Upper lobe of right lung (tissue), 1 donor: ENCODE data around the gene CDK5R1. TPM values are rescaled to one million over a fixed set of nuclear protein-coding genes. Genes with fewer than 3 reads are reported as not detected.

Source experiments
- ATAC-seq: fragments of 200-7000 bp; cut with Tn5 transposase; one replicate; pipeline ENCODE4 v1.9.1; 2020; ENCODE audit warnings: mild to moderate bottlenecking, moderate library complexity
- DNase-seq: peaks from one replicate; pipeline ENCODE4 v3.0.0-alpha.2; 2020
- H3K27ac ChIP-seq: fragments of 200-600 bp; one replicate; pipeline ENCODE4 v1.8.0; 2022
- H3K27me3 ChIP-seq: fragments of 200-600 bp; one replicate; pipeline ENCODE4 v1.8.0; 2022; ENCODE audit warnings: mild to moderate bottlenecking
- H3K36me3 ChIP-seq: fragments of 200-600 bp; one replicate; pipeline ENCODE4 v1.8.0; 2022
- H3K4me1 ChIP-seq: fragments of 200-600 bp; one replicate; pipeline ENCODE4 v1.8.0; 2022
- H3K4me3 ChIP-seq: fragments of 200-600 bp; one replicate; pipeline ENCODE4 v1.8.0; 2022; ENCODE audit warnings: mild to moderate bottlenecking
- H3K9me3 ChIP-seq: fragments of 200-600 bp; one replicate; pipeline ENCODE4 v1.8.0; 2022
- intact Hi-C: fragments of 100-400 bp; cut with DNase I; formaldehyde crosslinking; loops from one replicate; pipeline ENCODE4 v1.11.0; 2022
- total RNA-seq: library from RNA; stranded (reverse); fragmentation: NEBNext Ultra II Directional; extraction: Animal tissue kit (Norgen Biotek cat#: 25700); gene quantifications from one replicate; pipeline ENCODE4 v1.2.1, GENCODE V29; 2021
- TF ChIP-seq, protein P1 (sequence below): fragments of 200-600 bp; IDR thresholded peaks from one replicate; pipeline ENCODE4 v1.8.0; 2022; ENCODE audit warnings: antibody characterized with exemption
- donor health status: DM: no; HTN: yes; CAD: no; lungs with severe emphysema.

The CDK5R1 gene
- total RNA-seq, 1 donor from 2014 or later = 1.6 TPM

DNA sequence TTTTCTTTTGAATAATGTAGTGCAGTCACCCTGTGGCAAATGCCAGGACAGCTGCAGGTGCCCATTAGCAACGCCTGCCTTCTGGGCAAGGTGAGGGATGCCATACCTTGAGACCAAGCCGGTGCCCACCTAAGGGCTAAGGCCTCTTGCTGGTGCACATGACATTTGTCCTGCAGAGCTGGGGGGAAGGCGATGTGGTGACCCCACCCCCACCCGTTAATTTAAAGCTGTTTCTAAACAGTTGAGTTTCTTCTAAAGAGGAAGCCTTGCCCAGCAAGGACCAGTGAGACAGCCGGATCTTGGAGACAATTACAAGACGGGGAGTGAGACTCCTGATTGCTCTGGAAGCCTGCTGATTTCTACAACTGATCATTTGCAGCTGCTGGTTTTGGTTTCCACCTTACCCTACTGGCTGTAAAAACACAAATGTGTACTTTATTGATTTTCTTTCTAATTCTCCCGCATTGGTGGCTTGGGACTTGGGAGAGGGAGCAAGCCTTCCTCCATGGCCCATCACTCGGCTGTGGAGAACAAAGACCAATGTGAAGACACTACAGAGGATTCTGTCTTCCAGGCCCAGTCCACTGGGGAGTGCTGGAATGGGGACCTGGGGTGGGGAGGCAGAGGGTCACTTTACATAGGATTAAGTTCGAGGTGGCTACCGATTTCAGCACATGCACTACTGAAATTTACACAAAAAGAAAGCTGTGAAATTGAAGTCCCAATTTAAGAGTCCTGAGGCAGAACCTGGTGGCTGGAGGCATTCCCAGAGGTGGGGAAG is 2.7 kb downstream of the CDK5R1 start:
- Histone ChIP-seq H3K4me1 (peaks cover 10% of the 10 kb centered on the region), H3K27ac (no peak overlapping the region), H3K4me3 (no peak overlapping the region), H3K9me3 (no peaks in the 10 kb centered on the region), H3K36me3 (no peaks in the 10 kb centered on the region), H3K27me3 (no peaks in the 10 kb centered on the region)
- intact Hi-C loops = no loop called here
- ATAC-seq (no peak), DNase-seq (peak; percentile 18)
- TF ChIP-seq, protein P1, sequence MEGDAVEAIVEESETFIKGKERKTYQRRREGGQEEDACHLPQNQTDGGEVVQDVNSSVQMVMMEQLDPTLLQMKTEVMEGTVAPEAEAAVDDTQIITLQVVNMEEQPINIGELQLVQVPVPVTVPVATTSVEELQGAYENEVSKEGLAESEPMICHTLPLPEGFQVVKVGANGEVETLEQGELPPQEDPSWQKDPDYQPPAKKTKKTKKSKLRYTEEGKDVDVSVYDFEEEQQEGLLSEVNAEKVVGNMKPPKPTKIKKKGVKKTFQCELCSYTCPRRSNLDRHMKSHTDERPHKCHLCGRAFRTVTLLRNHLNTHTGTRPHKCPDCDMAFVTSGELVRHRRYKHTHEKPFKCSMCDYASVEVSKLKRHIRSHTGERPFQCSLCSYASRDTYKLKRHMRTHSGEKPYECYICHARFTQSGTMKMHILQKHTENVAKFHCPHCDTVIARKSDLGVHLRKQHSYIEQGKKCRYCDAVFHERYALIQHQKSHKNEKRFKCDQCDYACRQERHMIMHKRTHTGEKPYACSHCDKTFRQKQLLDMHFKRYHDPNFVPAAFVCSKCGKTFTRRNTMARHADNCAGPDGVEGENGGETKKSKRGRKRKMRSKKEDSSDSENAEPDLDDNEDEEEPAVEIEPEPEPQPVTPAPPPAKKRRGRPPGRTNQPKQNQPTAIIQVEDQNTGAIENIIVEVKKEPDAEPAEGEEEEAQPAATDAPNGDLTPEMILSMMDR = no peak

DNA sequence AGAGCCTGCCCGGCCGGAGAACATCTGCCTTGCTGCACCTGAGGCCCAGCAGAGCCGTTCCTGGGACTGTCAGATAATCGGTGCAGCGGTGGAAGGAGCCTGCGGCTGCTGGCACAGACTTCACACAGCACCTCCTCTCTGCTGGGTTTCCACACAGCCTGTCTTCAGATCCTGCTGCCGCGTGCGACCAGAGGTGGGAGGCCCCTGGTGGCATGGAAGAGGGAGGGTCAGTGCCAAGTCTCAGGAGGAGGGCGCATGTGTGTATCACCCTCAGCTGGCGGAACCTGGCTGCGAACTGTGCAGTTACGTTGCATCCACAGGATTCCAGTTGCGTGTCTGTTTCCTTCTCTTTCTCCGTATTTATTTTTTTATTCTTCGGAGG is 3.3 kb downstream of the CDK5R1 start:
- intact Hi-C loops = no loop called here
- no peak overlapping the region for H3K4me3 ChIP-seq
- no peak overlapping the region for H3K27ac ChIP-seq
- no peaks in the 10 kb centered on the region for H3K9me3 ChIP-seq
- ATAC-seq = no peak
- no peaks in the 10 kb centered on the region for H3K27me3 ChIP-seq
- peaks cover 13% of the 10 kb centered on the region for H3K4me1 ChIP-seq
- TF ChIP-seq, protein P1 = no peak
- peak; percentile 44 for DNase-seq
- H3K36me3 ChIP-seq = no peaks in the 10 kb centered on the region

DNA sequence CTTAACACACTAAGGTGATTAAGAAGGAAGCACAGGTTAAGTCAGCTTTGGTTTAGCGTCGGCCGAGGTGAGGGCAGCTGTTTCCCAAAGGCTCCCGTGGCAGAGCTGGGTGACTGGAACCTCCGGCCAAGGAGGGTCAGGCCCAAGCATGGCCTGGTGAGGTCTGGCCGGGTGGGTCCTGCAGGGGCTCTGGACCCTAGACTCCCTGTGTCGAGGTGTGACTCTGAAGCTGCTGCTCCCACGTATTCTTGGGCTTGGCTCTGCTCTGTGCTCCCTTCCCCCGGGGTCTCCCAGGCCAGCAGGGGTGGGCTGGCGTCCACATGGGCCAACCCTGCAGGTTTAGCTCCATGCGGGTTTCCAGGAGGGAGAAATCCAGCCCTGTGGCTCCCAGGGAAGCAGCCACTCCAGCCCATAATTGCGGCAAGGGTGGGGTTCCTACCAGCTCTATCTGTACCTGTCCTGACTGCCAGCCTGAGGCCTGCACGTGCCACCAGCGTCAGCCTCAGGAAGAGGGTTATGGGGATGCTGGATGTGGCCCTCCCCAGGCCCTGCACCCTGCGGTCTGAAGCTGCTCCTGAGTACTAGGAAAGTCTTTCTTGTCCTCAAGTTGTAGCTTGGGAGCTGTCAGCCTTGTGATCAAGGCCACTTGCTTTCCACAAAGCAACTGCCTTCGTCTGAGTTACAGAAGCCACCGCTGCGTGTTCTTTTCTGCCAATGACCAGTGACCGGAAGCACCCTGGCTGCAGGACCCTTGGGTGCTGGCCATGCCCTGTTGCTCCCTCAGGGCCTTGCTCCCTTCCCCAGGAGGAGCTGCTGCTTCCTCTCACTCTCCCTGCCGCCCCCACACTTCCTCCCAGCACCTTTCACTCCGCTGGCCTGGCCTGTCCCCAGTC is 4.8 kb downstream of the CDK5R1 start:
- Histone ChIP-seq H3K4me1 (peaks cover 13% of the 10 kb centered on the region), H3K27ac (no peak overlapping the region)

DNA sequence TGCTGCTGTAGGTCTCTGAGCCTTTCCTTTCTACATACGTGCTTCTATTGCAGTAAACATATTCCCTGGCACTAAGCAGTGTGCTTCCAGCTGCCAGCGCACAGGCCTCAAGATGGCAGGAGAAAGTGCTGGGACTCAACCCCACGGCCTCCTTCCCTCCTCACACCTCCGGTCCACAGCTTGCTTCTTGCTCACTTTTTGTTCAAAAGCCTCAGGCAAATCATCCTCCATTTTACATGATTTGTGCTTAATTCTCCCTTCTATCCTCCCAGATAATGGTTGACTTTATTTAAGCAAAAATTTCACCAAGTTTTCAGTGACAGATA is 5.4 kb downstream of the CDK5R1 start:
- H3K27ac ChIP-seq = no peak overlapping the region
- H3K9me3 ChIP-seq = no peaks in the 10 kb centered on the region
- intact Hi-C loops = no loop called here
- peaks cover 13% of the 10 kb centered on the region for H3K4me1 ChIP-seq
- ATAC-seq (no peak), DNase-seq (no peak)
- H3K27me3 ChIP-seq = no peaks in the 10 kb centered on the region
- TF ChIP-seq, protein P1 = no peak
- no peak overlapping the region for H3K4me3 ChIP-seq
- H3K36me3 ChIP-seq = no peaks in the 10 kb centered on the region

More for the DNA sequence above, 4.8 kb downstream of the CDK5R1 start:
- DNase-seq = peak; percentile 60
- TF ChIP-seq, protein P1 = no peak
- H3K9me3 ChIP-seq = no peaks in the 10 kb centered on the region
- no peak for ATAC-seq
- no peaks in the 10 kb centered on the region for H3K36me3 ChIP-seq
- no peak overlapping the region for H3K4me3 ChIP-seq
- intact Hi-C loops = no loop called here
- no peaks in the 10 kb centered on the region for H3K27me3 ChIP-seq

DNA sequence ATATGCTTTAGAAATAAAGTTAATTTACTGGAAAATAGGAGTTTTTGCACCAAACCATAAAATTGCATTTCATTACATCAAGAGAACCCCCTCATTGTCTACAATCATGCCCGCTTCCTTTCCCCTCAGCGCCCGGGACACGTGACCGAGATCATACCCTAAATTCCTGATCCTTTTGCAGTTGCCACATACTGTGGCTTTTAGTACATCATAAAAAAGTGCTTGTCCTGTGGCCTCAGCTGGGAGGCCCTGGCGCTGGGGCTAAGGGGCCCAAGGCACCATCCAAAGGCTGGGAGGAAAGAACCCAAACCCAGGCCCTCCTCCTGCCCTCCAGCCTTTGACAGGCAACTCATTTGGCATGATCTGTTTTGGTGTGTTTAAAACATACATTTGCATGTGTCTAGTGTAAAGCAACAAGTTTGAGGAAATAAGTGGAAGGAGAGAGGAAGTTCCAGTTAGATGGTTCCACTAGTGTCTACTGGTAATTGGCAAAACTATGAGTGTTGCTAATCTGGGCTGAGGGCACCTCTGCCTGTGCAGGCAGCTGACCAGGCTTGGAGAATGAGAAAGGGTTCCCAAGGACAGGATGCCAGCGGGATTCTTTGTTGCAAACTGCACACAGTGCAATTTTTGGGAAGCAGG is 6.0 kb downstream of the CDK5R1 start:
- ATAC-seq (peak; percentile 8), DNase-seq (peak; percentile 51)
- intact Hi-C loops = no loop called here
- TF ChIP-seq, protein P1 = no peak
- Histone ChIP-seq H3K36me3 (no peaks in the 10 kb centered on the region), H3K4me3 (no peak overlapping the region), H3K4me1 (peaks cover 9% of the 10 kb centered on the region), H3K27me3 (no peaks in the 10 kb centered on the region), H3K27ac (no peak overlapping the region), H3K9me3 (no peaks in the 10 kb centered on the region)
